ENCODE results near the gene SPTLC3. TPM values are rescaled to one million over a fixed set of nuclear protein-coding genes. Genes with fewer than 3 reads are reported as not detected.

Gene SPTLC3
- total RNA-seq, 4 donors from 2014 or later, result 15.9 to 21.9 (median 18.7) TPM

DNA sequence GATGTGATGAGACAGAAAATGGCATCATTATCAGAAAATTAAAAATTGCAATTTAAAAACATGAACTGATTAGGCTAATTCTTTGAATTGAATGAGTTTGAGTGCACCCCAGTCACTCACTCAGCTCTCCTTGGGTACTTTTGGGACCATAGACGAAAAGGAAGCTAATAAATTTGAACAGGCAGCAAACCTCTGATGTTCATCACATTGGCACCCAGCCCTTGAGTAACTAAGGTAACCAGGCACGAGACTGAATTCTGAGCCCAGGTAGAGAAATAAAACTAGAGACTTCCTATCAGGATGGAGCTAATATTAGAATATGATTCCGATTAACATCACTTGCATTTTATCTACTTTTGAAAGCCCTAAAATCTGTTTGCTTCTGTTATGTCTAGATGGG, 131.4 kb downstream of the SPTLC3 start:
- Histone ChIP-seq H3K27me3 (no peaks in the 10 kb centered on the region), H3K36me3 (no peaks in the 10 kb centered on the region), H3K4me3 (no peak overlapping the region), H3K27ac (no peak overlapping the region), H3K4me1 (no peaks in the 10 kb centered on the region), H3K9me3 (no peaks in the 10 kb centered on the region)
- TF ChIP-seq, protein P1, sequence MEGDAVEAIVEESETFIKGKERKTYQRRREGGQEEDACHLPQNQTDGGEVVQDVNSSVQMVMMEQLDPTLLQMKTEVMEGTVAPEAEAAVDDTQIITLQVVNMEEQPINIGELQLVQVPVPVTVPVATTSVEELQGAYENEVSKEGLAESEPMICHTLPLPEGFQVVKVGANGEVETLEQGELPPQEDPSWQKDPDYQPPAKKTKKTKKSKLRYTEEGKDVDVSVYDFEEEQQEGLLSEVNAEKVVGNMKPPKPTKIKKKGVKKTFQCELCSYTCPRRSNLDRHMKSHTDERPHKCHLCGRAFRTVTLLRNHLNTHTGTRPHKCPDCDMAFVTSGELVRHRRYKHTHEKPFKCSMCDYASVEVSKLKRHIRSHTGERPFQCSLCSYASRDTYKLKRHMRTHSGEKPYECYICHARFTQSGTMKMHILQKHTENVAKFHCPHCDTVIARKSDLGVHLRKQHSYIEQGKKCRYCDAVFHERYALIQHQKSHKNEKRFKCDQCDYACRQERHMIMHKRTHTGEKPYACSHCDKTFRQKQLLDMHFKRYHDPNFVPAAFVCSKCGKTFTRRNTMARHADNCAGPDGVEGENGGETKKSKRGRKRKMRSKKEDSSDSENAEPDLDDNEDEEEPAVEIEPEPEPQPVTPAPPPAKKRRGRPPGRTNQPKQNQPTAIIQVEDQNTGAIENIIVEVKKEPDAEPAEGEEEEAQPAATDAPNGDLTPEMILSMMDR (IDR thresholded peaks at IDR 0.05), result no peak
- TF ChIP-seq POLR2A (IDR thresholded peaks at IDR 0.05), result no peak
- DNase-seq, result no peak

DNA sequence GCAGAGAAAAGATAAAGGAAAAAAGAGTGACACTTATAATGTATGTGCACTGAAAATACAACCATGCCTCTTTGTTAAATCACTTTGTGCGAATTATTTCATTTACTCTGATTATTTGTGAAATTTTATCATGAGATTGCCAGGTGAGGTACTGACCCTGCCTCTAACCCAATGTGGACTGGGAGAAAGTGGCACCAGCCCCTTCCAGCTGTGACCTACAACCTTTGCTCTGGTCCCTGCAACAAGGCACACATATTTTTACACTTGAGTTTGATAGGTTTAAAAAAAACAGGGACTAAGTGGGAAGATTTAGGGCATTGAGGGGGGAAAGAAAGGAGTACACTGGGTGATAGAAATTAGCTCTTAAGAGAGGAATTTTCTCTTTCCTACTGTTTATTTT, 132.0 kb downstream of the SPTLC3 start:
- DNase-seq, result no peak
- H3K36me3 ChIP-seq, result no peaks in the 10 kb centered on the region
- H3K9me3 ChIP-seq, result no peaks in the 10 kb centered on the region
- H3K27ac ChIP-seq, result no peak overlapping the region
- TF ChIP-seq, protein P1 (IDR thresholded peaks at IDR 0.05), result no peak
- no peak for TF ChIP-seq POLR2A (IDR thresholded peaks at IDR 0.05)
- no peak overlapping the region for H3K4me3 ChIP-seq
- no peaks in the 10 kb centered on the region for H3K4me1 ChIP-seq
- H3K27me3 ChIP-seq, result no peaks in the 10 kb centered on the region

DNA sequence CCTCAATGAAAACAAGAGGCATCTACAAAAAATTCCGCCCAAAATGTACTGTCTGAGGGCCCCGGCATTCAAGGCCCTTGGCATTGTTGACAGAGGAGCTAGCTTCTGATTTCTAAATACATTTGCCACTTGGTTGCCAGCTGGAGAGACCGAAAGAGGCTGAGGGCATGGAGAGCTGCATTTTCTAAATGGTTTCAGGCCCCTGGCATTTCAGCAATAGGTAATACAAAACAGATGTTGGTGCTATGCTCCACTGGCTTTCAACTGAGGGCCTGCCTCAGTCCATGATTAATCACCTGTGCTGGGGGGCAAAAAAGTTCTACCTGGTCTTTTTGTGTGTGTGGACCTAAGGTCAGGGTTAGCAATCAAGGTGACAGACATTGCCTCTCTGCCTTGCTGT, 132.8 kb downstream of the SPTLC3 start:
- no peaks in the 10 kb centered on the region for H3K27me3 ChIP-seq
- no peak for DNase-seq
- no peaks in the 10 kb centered on the region for H3K4me1 ChIP-seq

DNA sequence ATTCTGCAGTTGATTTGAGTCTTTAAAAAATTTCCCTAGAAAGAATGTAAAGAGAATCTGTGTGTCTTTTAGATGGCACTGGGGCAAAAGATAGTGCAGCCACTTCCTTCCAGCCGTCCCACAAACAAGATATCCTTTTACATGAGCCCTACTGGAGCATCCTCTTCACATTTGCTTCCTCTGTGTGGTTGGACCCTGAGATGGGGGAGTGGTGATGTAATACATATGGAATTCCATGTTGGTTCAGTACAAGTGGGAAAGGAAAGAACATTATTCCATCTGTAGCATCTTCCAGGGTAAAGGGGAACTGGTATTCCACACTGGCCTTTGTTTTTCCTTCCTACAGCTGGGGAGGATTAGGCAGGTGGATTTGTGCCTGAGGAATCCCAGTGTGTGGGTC, 133.4 kb downstream of the SPTLC3 start:
- H3K9me3 ChIP-seq, result no peaks in the 10 kb centered on the region
- no peak overlapping the region for H3K4me3 ChIP-seq
- no peaks in the 10 kb centered on the region for H3K36me3 ChIP-seq
- no peak overlapping the region for H3K27ac ChIP-seq
- TF ChIP-seq, protein P1 (IDR thresholded peaks at IDR 0.05), result no peak
- TF ChIP-seq POLR2A (IDR thresholded peaks at IDR 0.05), result no peak
- H3K27me3 ChIP-seq, result no peaks in the 10 kb centered on the region
- no peak for DNase-seq
- H3K4me1 ChIP-seq, result no peaks in the 10 kb centered on the region

More for the DNA sequence above, 132.8 kb downstream of the SPTLC3 start:
- Histone ChIP-seq H3K36me3 (no peaks in the 10 kb centered on the region), H3K4me3 (no peak overlapping the region), H3K27ac (no peak overlapping the region), H3K9me3 (no peaks in the 10 kb centered on the region)
- TF ChIP-seq POLR2A (IDR thresholded peaks at IDR 0.05), result no peak
- TF ChIP-seq, protein P1 (IDR thresholded peaks at IDR 0.05), result no peak

DNA sequence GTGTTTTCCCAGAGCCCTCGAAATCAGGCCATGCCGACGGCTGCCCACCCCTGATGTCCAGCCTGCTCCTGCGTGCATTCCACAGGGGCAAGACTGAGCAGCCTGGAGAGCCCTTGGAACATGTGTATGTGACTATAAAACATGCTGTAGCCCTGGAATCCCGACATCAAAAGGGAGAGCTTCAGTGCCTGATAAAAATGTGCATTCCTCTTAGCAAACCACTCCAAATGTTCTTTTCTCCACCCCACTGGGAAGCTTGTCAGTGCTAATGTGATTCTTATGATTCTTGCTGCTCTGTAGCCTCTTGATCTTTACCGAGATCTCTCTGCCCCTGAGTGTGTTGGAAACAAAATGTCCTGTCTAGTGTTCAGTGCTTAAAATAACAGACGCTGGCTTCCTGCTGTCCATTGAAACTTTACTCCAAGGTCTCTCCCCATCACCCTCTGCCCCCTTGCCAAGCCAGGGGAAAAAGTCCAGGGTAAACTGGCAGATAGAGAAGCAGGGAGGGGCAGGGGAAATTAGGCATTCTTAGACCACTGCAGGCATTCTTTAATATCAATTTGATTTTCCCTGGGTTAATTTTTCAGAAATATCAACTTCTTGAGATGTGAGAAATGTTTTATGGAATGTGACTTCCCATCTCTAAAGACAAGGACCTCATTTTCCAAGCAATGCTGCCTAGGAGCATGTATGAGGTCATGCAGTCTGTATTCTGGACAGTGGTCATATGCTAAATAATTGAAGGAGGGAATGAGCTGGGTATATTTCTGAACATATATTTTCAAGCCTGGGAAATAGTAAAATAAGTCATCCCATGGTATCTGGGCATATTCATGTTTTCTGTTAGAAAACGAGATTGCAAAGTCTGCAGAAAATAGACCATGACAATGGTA, 138.5 kb downstream of the SPTLC3 start:
- H3K36me3 ChIP-seq, result no peaks in the 10 kb centered on the region
- H3K27ac ChIP-seq, result no peak overlapping the region
- H3K27me3 ChIP-seq, result no peaks in the 10 kb centered on the region
- H3K4me3 ChIP-seq, result no peak overlapping the region
- no peaks in the 10 kb centered on the region for H3K4me1 ChIP-seq
- no peak for DNase-seq
- TF ChIP-seq POLR2A (IDR thresholded peaks at IDR 0.05), result no peak
- TF ChIP-seq, protein P1 (IDR thresholded peaks at IDR 0.05), result no peak
- no peaks in the 10 kb centered on the region for H3K9me3 ChIP-seq

Data from Peyer's patch (tissue), 4 donors.